Measurements from ENCODE around the gene NPFFR1. TPM values are rescaled to one million over a fixed set of nuclear protein-coding genes. Genes with fewer than 3 reads are reported as not detected.

NPFFR1 gene
- total and polyA plus RNA-seq, 8 donors: under 0.01 to 0.45 (median 0.05) TPM; not detected in 5

- intact Hi-C loops (cut with DNase I; ENCODE audit: low total_unique reads): no loop called here
- Histone ChIP-seq H3K9me3 (peaks cover 0 to 11% (median 4%) of the 10 kb centered on the region in 4 donors), H3K27me3 (peaks cover under 1 to 41% (median 21%) of the 10 kb centered on the region in 3 donors), H3K36me3 (no peaks in the 10 kb centered on the region), H3K27ac (no peak overlapping the region), H3K4me3 (no peak overlapping the region), H3K4me1 (peaks cover 8 to 11% (median 9%) of the 10 kb centered on the region in 4 donors)
- TF ChIP-seq POLR2A (IDR thresholded peaks at IDR 0.05) (no peak), POLR2AphosphoS5 (IDR thresholded peaks at IDR 0.05) (no peak)
- WGBS, 5 donors: 80 to 90% (median 86%) methylated on average over 6 of the region's 6 CpGs
- DNase-seq: no peak
Measured at GRCh38 chr10:70280099-70280498, 3.7 kb downstream of the NPFFR1 start.

DNA sequence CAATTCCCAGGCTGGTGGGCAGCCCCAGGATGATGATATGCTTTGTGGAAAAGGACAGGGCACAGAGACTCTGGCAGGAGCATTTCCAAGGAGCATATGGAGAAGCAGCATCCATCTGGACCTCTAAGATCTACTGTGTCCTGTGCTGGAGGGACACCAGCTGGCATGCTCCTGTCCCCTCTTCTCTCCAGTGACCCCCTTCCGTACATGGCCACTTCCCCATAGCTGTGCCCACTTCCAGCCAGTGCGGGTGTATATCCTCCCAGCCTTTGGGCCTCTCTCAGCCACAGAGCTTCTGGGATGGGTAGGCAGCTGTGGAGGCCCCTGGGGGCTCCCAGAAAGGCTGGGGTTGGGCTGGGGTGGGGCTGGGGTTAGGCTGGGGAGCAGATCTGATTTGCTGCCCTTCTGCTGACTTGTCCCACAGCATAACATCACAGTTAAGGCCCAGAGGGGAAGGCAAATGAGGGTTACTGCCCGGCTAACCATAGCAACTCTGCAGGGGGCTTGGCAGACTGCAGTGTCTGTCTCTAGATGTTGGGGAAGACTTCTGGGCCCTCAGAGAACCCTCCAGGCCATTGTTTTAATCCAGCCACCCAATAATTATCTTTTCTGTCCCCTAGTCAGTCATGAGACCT, 6.3 kb downstream of the NPFFR1 start:
- 83 to 88% (median 87%) methylated on average over 3 of the region's 3 CpGs for WGBS, 5 donors
- H3K4me1 ChIP-seq: peaks cover 0 to 10% (median 8%) of the 10 kb centered on the region in 4 donors
- no peak overlapping the region for H3K4me3 ChIP-seq
- no peak for TF ChIP-seq POLR2AphosphoS5 (IDR thresholded peaks at IDR 0.05)
- TF ChIP-seq, protein P1, sequence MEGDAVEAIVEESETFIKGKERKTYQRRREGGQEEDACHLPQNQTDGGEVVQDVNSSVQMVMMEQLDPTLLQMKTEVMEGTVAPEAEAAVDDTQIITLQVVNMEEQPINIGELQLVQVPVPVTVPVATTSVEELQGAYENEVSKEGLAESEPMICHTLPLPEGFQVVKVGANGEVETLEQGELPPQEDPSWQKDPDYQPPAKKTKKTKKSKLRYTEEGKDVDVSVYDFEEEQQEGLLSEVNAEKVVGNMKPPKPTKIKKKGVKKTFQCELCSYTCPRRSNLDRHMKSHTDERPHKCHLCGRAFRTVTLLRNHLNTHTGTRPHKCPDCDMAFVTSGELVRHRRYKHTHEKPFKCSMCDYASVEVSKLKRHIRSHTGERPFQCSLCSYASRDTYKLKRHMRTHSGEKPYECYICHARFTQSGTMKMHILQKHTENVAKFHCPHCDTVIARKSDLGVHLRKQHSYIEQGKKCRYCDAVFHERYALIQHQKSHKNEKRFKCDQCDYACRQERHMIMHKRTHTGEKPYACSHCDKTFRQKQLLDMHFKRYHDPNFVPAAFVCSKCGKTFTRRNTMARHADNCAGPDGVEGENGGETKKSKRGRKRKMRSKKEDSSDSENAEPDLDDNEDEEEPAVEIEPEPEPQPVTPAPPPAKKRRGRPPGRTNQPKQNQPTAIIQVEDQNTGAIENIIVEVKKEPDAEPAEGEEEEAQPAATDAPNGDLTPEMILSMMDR (IDR thresholded peaks at IDR 0.05): no peak
- TF ChIP-seq EP300 (IDR thresholded peaks at IDR 0.05): no peak
- TF ChIP-seq POLR2A (IDR thresholded peaks at IDR 0.05): no peak
- no peak for DNase-seq
- intact Hi-C loops (cut with DNase I; ENCODE audit: low total_unique reads): no loop called here
- no peaks in the 10 kb centered on the region for H3K36me3 ChIP-seq
- no peak overlapping the region for H3K27ac ChIP-seq
- peaks cover 0 to 15% (median 0%) of the 10 kb centered on the region in 3 donors for H3K27me3 ChIP-seq
- H3K9me3 ChIP-seq: peaks cover 0 to 8% (median 4%) of the 10 kb centered on the region in 4 donors

- WGBS, 5 donors: 48 to 65% (median 61%) methylated on average over 2 of the region's 2 CpGs
Measured at GRCh38 chr10:70274643-70275042, 9.2 kb downstream of the NPFFR1 start.

GRCh38 chr10:70272925-70273316, 10.9 kb downstream of the NPFFR1 start:
- 9 to 19% (median 17%) methylated on average over 4 of the region's 4 CpGs for WGBS, 5 donors
- Histone ChIP-seq H3K36me3 (no peaks in the 10 kb centered on the region), H3K4me1 (peaks cover 0 to 13% (median 11%) of the 10 kb centered on the region in 4 donors), H3K9me3 (peaks cover 0 to 8% (median 4%) of the 10 kb centered on the region in 4 donors), H3K27me3 (no peaks in the 10 kb centered on the region), H3K27ac (peak overlapping the region in 2 of 5 donors; percentile 5 to 27), H3K4me3 (peak overlapping the region in 1 of 4 donors; percentile 10)
- no peak for TF ChIP-seq POLR2A (IDR thresholded peaks at IDR 0.05)
- TF ChIP-seq, protein P1 (IDR thresholded peaks at IDR 0.05): peak in 5 of 7 experiments; percentile 35 to 73 (median 47)
- peak in 2 of 3 donors; percentile 7 to 17 for TF ChIP-seq POLR2AphosphoS5 (IDR thresholded peaks at IDR 0.05)
- TF ChIP-seq EP300 (IDR thresholded peaks at IDR 0.05): no peak
- intact Hi-C loops (cut with DNase I; ENCODE audit: low total_unique reads): no loop called here
- DNase-seq: peak in 1 of 2 donors; percentile 71

More at GRCh38 chr10:70274643-70275042, 9.2 kb downstream of the NPFFR1 start:
- Histone ChIP-seq H3K9me3 (peaks cover 0 to 8% (median 4%) of the 10 kb centered on the region in 4 donors), H3K4me3 (no peak overlapping the region), H3K27ac (no peak overlapping the region), H3K36me3 (no peaks in the 10 kb centered on the region), H3K4me1 (peaks cover 0 to 13% (median 11%) of the 10 kb centered on the region in 4 donors), H3K27me3 (no peaks in the 10 kb centered on the region)
- DNase-seq: no peak
- intact Hi-C loops (cut with DNase I; ENCODE audit: low total_unique reads): loop anchor here (2.0 kb wide), 1 partner anchor 22 kb away; no protein-coding TSS in a partner anchor
- TF ChIP-seq EP300 (IDR thresholded peaks at IDR 0.05) (no peak), POLR2AphosphoS5 (IDR thresholded peaks at IDR 0.05) (no peak), POLR2A (IDR thresholded peaks at IDR 0.05) (no peak)
- TF ChIP-seq, protein P1 (IDR thresholded peaks at IDR 0.05): no peak
